GOT3 (cell line): Measurements from ENCODE around the gene SPINT1.
"Not testable (repeated sequence)": the region's sequence is repeated elsewhere in the genome, so short reads cannot be mapped to it uniquely, and the experiment has no call there.

Experiments used
- DNase-seq: peaks from one replicate; lab custom pipeline; 2025; ENCODE audit warnings: mixed read lengths; lab: John Stamatoyannopoulos, UW

Gene SPINT1

DNA sequence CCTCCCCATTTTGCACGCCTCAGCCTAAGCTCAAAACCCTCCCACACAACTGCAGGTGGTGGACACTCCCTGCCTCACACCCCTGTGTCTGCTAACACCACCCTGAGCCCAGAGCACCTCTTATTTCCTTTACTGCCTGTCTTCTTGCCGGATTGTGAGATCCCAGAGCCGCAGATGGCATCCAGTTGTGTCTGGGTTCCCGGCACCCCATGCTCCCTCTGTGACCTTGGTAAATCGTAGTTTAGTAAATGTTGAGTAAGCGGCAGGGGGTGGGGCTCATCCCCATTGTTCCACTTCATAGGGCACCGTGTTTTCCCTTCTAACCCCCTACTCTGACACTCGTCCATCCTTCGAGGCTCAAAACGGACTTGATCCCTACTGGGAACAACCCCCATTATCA is 14.9 kb downstream of the SPINT1 start:
- no peak for DNase-seq

DNA sequence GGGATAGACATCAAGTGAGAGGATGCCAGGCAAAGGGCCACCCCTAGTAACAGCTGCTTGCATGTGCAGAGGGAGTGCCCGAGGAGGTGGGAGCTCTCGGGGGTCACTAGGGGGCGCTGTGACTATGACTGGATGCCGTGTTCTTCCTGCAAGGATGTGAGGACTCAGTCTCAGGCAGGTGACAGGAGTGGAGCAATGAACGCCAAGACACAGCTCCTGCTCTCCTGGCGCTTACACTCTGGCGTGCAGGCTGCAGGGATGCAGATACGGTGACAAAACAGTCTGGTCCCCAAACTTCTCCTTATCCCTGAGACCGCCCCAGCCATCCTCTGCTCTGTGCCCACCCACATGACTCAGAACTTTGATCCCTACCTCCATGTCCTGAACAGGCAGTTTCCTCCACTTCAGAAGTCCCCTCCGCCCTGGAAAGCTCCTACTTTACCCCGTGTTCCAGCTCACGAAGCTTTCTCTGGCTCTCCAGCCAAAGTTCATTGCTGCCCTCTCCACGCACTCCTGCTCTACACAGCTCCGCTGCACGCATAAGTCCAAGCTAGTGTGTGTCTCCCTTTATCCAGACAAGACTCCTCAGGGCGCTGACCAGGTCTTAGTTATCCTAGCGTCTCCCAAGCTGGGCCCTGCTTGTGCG is 15.5 kb downstream of the SPINT1 start:
- DNase-seq: peak; percentile 18

GRCh38 chr15:40861147-40861546 is 17.3 kb downstream of the SPINT1 start:
- not testable (repeated sequence) for DNase-seq

- DNase-seq: no peak
Observed at GRCh38 chr15:40863660-40864270, 19.9 kb downstream of the SPINT1 start.

- no peak for DNase-seq
Observed at GRCh38 chr15:40867199-40867598, 23.4 kb downstream of the SPINT1 start.

GRCh38 chr15:40869686-40870085 is 25.8 kb downstream of the SPINT1 start:
- DNase-seq: no peak

DNA sequence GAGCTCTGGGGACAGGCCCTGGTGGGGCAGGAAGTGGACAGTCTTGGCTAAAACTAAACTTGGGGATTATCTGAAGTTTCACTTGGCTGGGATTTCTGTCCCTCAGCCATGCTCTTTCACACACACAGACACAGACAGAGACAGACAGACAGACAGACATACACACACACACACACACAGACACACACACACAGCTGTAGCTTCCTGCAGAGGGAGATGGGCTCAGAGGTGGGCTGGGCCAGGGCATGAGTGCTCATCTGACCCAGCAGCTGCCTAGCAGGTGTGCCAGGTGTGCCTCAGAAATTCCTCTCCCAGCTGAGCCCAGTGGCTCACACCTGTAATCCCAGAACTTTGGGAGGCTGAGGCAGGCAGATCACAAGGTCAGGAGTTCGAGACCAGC is 26.9 kb downstream of the SPINT1 start:
- no peak for DNase-seq

DNA sequence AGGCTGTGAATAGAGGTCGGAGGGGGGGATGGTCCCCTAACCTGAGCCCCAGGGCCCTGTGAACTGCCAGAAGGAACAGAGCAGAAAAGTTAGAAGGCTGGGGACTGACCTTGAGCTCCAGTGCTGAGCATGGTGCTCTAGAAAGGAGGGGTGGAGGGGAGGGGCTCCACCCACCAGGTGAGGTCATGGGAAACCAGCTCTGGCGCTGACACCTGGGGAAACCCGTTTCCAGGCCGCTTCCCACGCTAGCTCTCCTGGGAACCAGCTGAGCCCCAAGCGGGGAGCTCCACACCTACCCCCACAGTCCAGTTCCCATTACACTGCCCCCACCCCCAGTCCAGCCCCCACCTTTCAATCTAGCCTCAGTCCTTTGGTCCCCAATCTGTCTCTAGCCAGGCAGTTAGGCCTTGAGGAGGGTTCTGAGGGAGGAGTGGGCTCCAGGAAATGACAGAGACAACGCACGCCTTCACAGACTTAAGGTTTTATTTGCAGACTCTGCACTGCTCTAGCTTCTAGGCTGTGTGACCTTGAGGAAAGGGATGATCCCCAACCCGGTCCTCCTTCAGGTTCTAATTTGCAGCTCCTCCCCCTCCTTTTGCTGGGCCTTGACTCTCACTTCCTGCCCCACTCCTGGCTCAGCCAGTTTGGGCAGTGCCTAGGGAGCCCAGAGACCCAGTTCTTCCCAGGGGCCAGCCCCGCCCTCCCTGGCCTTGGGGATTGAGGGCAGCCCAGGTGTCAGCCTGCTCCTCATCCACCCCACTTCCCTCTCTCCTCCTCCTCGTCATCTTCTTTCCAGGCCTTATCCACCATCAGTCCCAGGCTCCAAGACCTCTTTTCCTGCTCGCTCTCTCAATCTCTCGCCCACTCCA is 28.1 kb downstream of the SPINT1 start:
- DNase-seq: no peak

GRCh38 chr15:40872791-40873693 is 29.2 kb downstream of the SPINT1 start:
- DNase-seq: no peak

DNA sequence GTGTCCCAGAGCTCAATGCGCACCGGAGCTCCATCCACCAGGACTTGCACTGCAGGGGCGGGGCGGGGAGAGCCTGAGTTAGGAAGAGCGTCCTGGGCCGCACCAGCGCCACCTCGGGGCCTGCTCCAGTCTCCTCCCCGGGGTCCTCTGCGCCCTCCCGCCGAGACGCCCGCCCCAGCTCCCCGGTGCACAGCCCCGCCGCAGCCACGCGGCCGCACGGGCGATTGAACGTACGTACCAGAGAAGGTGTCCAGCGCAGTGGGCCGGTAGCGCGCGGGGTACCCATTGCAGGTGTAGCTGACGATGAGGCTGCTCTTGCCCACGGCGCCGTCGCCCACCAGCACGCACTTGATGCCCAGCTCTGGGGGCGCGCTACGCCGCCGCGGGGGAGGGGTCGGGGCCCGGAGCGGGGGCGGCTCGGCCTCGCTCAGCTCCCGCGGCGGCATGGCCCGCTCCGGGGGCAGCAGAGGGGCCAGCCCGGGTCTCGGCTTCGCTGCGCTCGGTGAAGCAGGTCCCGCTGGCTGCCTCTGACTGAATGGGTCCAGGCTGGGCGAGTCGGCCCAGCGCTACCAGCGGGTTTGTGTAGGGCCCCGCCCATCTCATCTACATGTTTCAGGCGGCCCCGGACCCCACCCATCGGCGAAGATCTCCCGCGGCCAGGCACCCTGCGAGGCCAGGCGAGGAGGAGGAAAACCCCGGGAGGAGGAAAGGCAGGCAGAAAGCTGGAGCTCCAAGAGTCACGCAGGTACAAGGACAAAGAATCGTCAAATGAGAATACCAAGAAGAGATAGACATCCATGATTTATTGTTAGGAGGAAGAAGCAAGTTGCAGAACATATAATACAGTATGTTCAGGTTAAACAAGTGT is 30.1 kb downstream of the SPINT1 start, which contains the start of gene RHOV:
Gene RHOV, minus strand, starts transcription at position 541 of the 868 bp plus-strand sequence. Its CDS starts 95 bp downstream, at position 446.
- no peak for DNase-seq

DNA sequence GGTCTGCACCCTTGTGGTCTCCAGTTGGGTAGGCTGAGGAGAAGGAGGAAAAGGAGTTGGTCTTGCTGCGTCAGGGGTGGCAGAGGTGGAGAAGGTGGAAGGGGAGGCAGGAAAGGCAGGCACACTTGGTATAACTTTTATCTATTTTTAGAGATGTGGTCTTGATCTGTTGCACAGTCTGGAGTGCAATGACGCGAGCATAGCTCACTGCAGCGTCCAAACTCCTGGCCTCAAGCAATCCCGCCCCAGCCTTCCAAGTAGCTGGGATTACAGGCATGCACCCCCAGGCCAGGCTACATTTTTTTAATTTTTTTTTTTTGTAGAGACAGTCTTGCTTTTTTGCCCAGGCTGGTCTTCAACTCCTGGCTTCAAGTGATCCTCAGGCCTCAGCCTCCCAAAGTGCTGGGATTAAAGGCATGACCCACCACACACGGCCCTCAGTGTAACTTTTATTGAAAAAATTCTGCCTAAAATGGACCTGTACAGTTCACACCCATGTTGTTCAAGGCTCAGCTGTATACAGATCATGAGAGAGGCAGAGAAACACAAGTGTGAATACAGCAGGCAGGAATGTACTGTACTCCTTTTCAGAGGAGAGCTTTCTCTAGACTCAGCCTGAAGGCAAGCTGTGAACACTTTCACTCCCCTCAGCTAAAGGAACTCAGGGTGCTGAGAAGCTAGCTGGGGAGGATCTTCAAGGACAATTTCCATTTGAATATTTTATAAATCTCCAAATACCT is 32.3 kb downstream of the SPINT1 start:
- DNase-seq: no peak

DNA sequence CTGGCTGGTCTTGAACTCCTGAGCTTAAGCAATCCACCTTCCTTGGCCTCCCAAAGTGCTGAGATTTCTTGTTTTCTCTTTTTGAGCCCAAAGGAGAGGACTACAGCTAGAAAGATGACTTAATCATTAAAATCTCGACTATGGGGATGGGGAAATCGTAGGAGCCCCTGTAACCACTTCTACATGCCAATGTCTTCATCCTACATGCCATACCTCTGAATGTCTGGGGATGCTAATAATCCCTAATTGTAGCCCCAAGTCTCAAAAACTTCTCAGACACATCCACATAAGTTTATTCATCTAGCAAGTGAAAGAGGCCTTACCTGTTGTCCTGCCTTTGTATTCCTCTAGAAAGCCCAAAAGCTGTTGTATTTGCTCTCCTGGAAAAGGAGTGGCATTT is 33.8 kb downstream of the SPINT1 start:
- no peak for DNase-seq

GRCh38 chr15:40878785-40879184 is 34.9 kb downstream of the SPINT1 start:
- no peak for DNase-seq

DNA sequence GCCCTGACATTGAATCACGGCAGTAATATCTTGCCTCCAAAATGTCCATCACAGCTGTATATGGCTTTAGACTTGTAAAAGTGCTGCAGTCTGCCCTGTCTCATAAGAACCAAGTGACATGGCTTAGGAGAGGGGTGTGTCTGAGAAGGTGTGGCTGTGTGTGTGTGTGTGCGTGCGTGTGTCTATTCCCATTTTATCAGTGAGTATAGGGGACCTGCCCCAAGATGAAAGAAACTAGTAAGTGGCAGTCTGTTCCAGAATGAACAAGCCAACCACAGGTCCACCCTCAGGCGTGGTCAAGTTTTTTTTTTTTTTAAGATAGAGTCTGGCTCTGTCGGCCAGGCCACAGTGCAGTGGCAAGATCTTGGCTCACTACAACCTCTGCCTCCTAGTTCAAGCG is 35.8 kb downstream of the SPINT1 start:
- no peak for DNase-seq

DNA sequence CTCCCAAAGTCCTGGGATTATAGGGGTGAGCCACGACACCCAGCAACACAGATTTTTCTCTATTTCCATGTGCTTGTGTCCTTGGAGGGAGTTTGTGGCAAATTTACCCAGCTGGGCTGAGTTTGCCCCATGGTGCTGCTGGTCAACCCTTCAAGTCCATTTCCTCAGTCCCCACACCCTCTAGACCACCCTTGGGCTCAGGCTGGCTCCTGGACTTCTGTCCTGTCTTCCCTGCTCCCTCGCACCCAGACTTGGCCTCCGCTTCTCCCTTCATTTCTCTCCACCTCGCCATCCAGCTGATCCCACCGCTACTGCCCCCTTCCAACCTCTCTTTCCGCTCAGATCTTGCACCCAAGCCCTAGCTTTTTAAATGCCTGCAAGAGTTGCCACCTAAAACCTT is 37.5 kb downstream of the SPINT1 start:
- DNase-seq: no peak

GRCh38 chr15:40886586-40886985 is 42.7 kb downstream of the SPINT1 start:
- no peak for DNase-seq

DNA sequence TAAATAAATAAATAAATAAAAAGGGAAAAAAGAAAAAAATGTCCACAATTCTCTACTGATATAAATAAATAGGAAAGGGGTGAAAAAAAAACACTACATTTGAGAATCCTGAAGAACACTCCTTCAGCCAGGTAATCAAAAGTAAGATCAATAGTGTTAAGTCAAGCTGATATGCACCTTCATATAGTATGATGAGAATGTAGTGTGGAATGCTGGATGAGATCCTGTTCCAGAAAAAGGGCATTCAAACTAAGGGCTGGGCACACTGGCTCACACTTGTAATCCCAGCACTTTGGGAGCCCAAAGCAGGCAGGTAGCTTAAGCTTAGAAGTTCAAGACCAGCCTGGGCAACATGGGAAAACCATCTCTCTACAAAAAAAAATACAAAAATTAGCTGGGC is 45.3 kb downstream of the SPINT1 start:
- DNase-seq: no peak

- DNase-seq: no peak
Observed at GRCh38 chr15:40891138-40891537, 47.3 kb downstream of the SPINT1 start.

DNA sequence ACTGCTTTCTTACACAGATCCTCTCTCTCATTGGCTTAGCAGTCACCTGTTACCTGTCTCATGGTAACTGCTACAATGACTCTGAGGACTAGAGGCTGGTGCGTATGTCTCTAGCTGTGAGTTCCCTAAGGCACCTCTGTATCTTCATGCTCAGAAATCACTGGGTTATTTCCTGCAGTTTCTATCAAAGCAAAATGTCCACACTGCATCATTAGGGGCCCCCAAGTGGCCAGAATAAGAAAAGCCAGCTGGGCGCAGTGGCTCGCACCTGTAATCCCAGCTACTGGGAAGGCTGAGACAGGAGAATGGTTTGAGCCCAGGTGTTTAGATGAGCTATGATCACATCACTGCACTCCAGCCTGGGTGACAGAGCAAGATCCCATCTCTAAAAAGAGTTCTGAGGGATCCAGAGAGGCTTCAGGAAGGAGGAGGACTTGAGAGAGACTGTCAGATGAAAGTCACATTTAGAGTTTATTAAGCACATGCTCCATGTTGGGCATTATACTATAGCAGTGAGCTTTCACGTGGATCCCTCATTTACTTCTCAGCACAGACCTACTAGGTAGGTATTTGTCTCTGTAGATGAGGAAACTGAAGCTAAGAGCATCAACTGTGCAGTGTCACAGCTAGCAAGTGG is 48.1 kb downstream of the SPINT1 start:
- DNase-seq: no peak
